Heart left ventricle (tissue), 16 donors: ENCODE results near the gene GALK1. TPM values are rescaled to one million over a fixed set of nuclear protein-coding genes. Genes with fewer than 3 reads are reported as not detected.

Experiments
- ATAC-seq, 4 donors: fragments of 200-7000 bp; cut with Tn5 transposase; one replicate each; pipeline ENCODE4 v1.9.1; 2020 to 2022; ENCODE audit warnings: moderate library complexity in 4 of 4, mild to moderate bottlenecking in 3 of 4, moderate number of reproducible peaks in 1 of 4
- DNase-seq, 5 donors: peaks; one replicate each; pipeline ENCODE4 v3.0.0-alpha.2; 2020
- H3K27ac ChIP-seq, 12 donors: fragments of 200-600 bp; sonication (generic) in 4 of 12; one replicate each; pipeline versions ENCODE4 v1.5.0 to v1.8.0; 2016 to 2022; ENCODE audit warnings: mild to moderate bottlenecking in 2 of 12
- H3K27me3 ChIP-seq, 9 donors: fragments of 200-600 bp; sonication (generic) in 2 of 9; one replicate each; pipeline versions ENCODE4 v1.5.1 to v1.8.0; 2016 to 2022; ENCODE audit warnings: mild to moderate bottlenecking in 3 of 9
- H3K36me3 ChIP-seq, 9 donors: fragments of 200-600 bp; sonication (generic) in 2 of 9; one replicate each; pipeline versions ENCODE4 v1.5.0 to v1.8.0; 2018 to 2022; ENCODE audit warnings: mild to moderate bottlenecking in 2 of 9
- H3K4me1 ChIP-seq, 12 donors: fragments of 200-600 bp; sonication (generic) in 4 of 12; one replicate each; pipeline versions ENCODE4 v1.5.0 to v1.8.0; 2016 to 2022; ENCODE audit warnings: mild to moderate bottlenecking in 3 of 12
- H3K4me3 ChIP-seq, 12 donors: fragments of 200-600 bp; sonication (generic) in 4 of 12; one replicate each; pipeline versions ENCODE4 v1.5.0 to v1.8.0; 2017 to 2022; ENCODE audit warnings: mild to moderate bottlenecking in 9 of 12, moderate library complexity in 4 of 12
- H3K9me3 ChIP-seq, 12 donors: fragments of 200-600 bp; sonication (generic) in 4 of 12; one replicate each; pipeline versions ENCODE4 v1.5.0 to v1.8.0; 2016 to 2022; ENCODE audit warnings: mild to moderate bottlenecking in 1 of 12
- CTCF ChIP-seq, 12 donors: fragments of 200-600 bp; sonication (generic) in 4 of 12; IDR thresholded peaks; one replicate each; pipeline versions ENCODE4 v1.5.0 to v1.8.0; 2018 to 2022; ENCODE audit warnings: antibody characterized with exemption in 12 of 12, mild to moderate bottlenecking in 5 of 12
- POLR2A ChIP-seq, 2 donors: fragments of 450-650 bp; IDR thresholded peaks; one replicate each; pipeline ENCODE4 v1.6.1; 2017; ENCODE audit warnings: antibody characterized with exemption in 2 of 2, mild to moderate bottlenecking in 2 of 2, moderate library complexity in 2 of 2
- WGBS, 4 donors: extraction: QIAGEN DNeasy Blood & Tissue Kit in 2 of 4; methylation state at CpG; one replicate each; pipeline versions ENCODE4 v1.1.5 to v1.1.7; 2013 to 2018; 5-methylcytosine and 5-hydroxymethylcytosine counted together
- intact Hi-C, 10 donors: fragments of 100-400 bp; cut with DNase I; formaldehyde crosslinking; loops; one replicate each; pipeline versions ENCODE4 v1.11.1 to v1.14.2; 2022
- polyA plus RNA-seq, 2 donors: library from polyadenylated mRNA; stranded (reverse); fragments of 200-250 nt; gene quantifications; one replicate each; pipeline ENCODE4 v1.2.3, GENCODE V29; 2013
- total RNA-seq, 9 donors: library from RNA; depleted of rRNA in 2 of 9; stranded (reverse); fragments of >200 nt in 2 of 9; fragmentation: NEBNext Ultra II Directional in 3 of 9; extraction: Animal tissue kit (Norgen Biotek cat#: 25700) in 3 of 9; gene quantifications; one replicate each; pipeline versions ENCODE4 v1.1.0 to v1.2.4, GENCODE V29; 2016 to 2023
- donor health status: ischemic (EF 13 %, LVEDD 7.1; RV severe dilation, severe dysfunction).
- donor health status: healthy with polysubstance abuse.
- donor health status: DM: no; HTN: yes; CAD: no.
- donor health status: DM: no; HTN: no; CAD: no.
- donor health status: ischemic (EF 25% LVEDD 6.9; RV normal size, moderate dysfunction).
- donor health status: ischemic (EF 25% LVEDD 5.7; RV mildly dilated, moderate dysfunction).
- donor health status: healthy.
- donor health status: DM: yes; HTN: yes; CAD: no.
- donor health status: ischemic (EF 35%, LVEDD 5.7; RV mildly dilated, moderate dysfunction).
- donor health status: nonischemic (EF 11% LVEDD 7.7; RV severe dilation, severe dysfunction).
- donor health status: DM: yes; HTN: yes; CAD: no.
- donor health status: PGD.
- donor health status: ischemic (EF 29% LVEDD 5.4; RV normal size, mild dysfunction).
- donor health status: nonischemic (EF 23%, LVEDD 6.1; RV moderate dilation, normal function).

The GALK1 gene
- total and polyA plus RNA-seq, 11 donors = 9.6 to 31.2 (median 20.1) TPM

GRCh38 chr17:75731716-75732498 lies 33.1 kb downstream of the GALK1 start:
- 91 to 92% (median 92%) methylated on average over 29 to 31 of the region's 31 CpGs for WGBS, 4 donors
- no peak overlapping the region for H3K27ac ChIP-seq
- DNase-seq = no peak
- no peaks in the 10 kb centered on the region for H3K9me3 ChIP-seq
- intact Hi-C loops = no loop called here
- H3K4me1 ChIP-seq = no peaks in the 10 kb centered on the region
- no peaks in the 10 kb centered on the region for H3K27me3 ChIP-seq
- TF ChIP-seq POLR2A (IDR thresholded peaks at IDR 0.05) (no peak), CTCF (IDR thresholded peaks at IDR 0.05) (no peak)
- peak in 1 of 4 donors; percentile 18 for ATAC-seq
- peaks cover 0 to 10% (median 0%) of the 10 kb centered on the region in 9 donors for H3K36me3 ChIP-seq
- no peak overlapping the region for H3K4me3 ChIP-seq

DNA sequence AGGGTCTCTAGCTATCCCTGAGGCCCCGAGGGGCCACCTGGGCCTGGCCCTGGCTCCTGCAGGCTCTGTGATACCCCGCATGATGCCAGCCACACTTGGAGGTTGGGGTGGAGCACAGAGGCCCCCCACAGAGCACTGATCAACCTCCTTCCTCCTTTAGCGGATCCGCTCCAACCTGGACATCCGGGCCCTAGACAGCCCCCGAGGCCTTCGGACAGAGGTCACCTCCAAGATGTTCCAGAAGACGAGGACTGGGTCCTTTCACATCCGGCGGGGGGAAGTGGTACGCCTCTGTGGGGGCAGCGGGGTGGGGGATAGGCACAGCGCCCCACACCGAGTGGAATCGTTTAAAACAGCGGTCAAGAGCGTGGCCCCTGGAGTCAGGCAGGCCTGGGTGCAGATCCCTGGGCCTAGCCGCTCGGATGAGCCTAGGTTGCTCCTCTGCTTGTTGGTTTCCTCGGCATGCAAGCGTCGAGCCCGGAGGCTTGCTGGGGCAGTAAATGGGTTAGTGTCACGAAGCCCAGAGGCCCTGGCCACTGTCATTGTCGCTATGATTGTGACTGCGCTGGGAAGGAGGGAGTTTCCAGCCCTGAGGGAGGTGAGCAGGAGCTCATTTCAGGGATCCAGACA lies 33.8 kb downstream of the GALK1 start:
- H3K9me3 ChIP-seq = no peaks in the 10 kb centered on the region
- no peak overlapping the region for H3K27ac ChIP-seq
- DNase-seq = no peak
- H3K4me3 ChIP-seq = no peak overlapping the region
- no peaks in the 10 kb centered on the region for H3K4me1 ChIP-seq
- TF ChIP-seq CTCF (IDR thresholded peaks at IDR 0.05) = no peak
- H3K27me3 ChIP-seq = no peaks in the 10 kb centered on the region
- ATAC-seq = peak in 1 of 4 donors; percentile 8
- intact Hi-C loops = no loop called here
- H3K36me3 ChIP-seq = peaks cover 0 to 8% (median 0%) of the 10 kb centered on the region in 9 donors
- 90 to 94% (median 92%) methylated on average over 24 to 26 of the region's 26 CpGs for WGBS, 4 donors

DNA sequence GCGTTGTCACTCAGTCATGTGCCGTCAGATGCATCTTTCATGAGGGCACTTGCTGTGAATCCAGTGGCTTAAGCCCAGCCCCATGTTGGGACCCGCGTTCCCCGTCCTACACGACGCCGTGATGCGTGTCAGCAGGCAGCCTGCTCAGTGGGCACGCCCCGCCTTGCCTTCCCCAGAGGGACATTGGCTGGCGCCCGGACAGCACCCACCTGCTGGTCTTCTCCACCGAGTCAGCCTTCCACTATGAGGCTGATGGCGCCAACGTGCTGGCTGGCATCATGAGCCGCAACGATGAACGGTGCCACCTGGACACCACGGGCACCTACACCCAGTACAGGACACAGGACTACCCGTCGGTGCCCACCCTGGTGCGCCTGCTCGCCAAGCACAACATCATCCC lies 34.9 kb downstream of the GALK1 start:
- intact Hi-C loops = no loop called here
- H3K36me3 ChIP-seq = peaks cover 0 to 3% (median 0%) of the 10 kb centered on the region in 9 donors
- WGBS, 4 donors = 91 to 93% (median 91%) methylated on average over 23 to 24 of the region's 24 CpGs

More for the DNA sequence above, 34.9 kb downstream of the GALK1 start:
- Histone ChIP-seq H3K27me3 (no peaks in the 10 kb centered on the region), H3K4me3 (no peak overlapping the region), H3K9me3 (no peaks in the 10 kb centered on the region), H3K4me1 (no peaks in the 10 kb centered on the region), H3K27ac (no peak overlapping the region)
- no peak for ATAC-seq
- no peak for DNase-seq
- TF ChIP-seq POLR2A (IDR thresholded peaks at IDR 0.05) = no peak
- no peak for TF ChIP-seq CTCF (IDR thresholded peaks at IDR 0.05)
